ACC112 (cell line): ENCODE measurements around the gene SHKBP1.
"Not testable (repeated sequence)": the region's sequence is repeated elsewhere in the genome, so short reads cannot be mapped to it uniquely, and the experiment has no call there.

Experiments used
- H2AFZ ChIP-seq: fragments of 200-600 bp; sonication (generic); one replicate; pipeline ENCODE4 v1.6.0; 2017; ENCODE audit warnings: antibody characterized with exemption, low read length; ENCODE audit not compliant: unreplicated experiment
- H3K27ac ChIP-seq: fragments of 200-600 bp; sonication (generic); 2 replicates; pipeline ENCODE4 v1.5.1; 2014; ENCODE audit warnings: low read depth, mild to moderate bottlenecking, antibody characterized with exemption, low read length, moderate library complexity
- H3K27me3 ChIP-seq: fragments of 200-600 bp; sonication (generic); 2 replicates; pipeline ENCODE4 v1.6.1; 2014; ENCODE audit warnings: mild to moderate bottlenecking, antibody characterized with exemption, low read length, moderate library complexity, mixed read lengths; ENCODE audit not compliant: insufficient read depth
- H3K36me3 ChIP-seq: fragments of 200-600 bp; sonication (generic); 2 replicates; pipeline ENCODE4 v1.6.1; 2016; ENCODE audit warnings: mild to moderate bottlenecking, antibody characterized with exemption, low read length, moderate library complexity, mixed read lengths; ENCODE audit not compliant: insufficient read depth
- H3K4me1 ChIP-seq: fragments of 200-600 bp; sonication (generic); one replicate; pipeline ENCODE4 v1.6.1; 2016; ENCODE audit warnings: low read length, mixed read lengths; ENCODE audit not compliant: insufficient read depth, unreplicated experiment, control insufficient read depth
- H3K4me3 ChIP-seq: fragments of 200-600 bp; sonication (generic); 2 replicates; pipeline ENCODE4 v1.5.1; 2014; ENCODE audit warnings: mild to moderate bottlenecking, low read depth, low read length
- H3K79me2 ChIP-seq: fragments of 200-600 bp; sonication (generic); one replicate; pipeline ENCODE4 v1.6.0; 2016; ENCODE audit warnings: low read length; ENCODE audit not compliant: control insufficient read depth, unreplicated experiment, insufficient read depth

Gene SHKBP1

DNA sequence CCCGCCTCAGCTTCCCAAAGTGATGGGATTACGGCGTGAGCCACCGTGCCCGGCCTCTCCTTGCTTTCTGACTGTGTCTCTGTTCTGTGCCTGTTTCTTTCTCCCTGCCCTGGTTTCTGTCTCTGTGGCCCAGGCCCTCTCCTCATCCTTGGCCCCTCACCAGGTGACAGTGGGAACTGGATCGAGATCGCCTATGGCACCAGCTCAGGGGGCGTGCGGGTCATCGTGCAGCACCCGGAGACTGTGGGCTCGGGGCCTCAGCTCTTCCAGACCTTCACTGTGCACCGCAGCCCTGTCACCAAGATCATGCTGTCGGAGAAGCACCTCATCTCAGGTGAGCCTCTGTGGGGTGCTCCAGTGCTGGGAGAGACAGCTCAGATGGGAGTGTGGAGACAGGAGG, 9.9 kb downstream of the SHKBP1 start:
- no peaks in the 10 kb centered on the region for H3K36me3 ChIP-seq
- no peaks in the 10 kb centered on the region for H3K79me2 ChIP-seq
- no peak overlapping the region for H3K27ac ChIP-seq
- no peaks in the 10 kb centered on the region for H3K27me3 ChIP-seq
- H2AFZ ChIP-seq, result no peak overlapping the region
- H3K4me1 ChIP-seq, result peaks cover 7% of the 10 kb centered on the region
- no peak overlapping the region for H3K4me3 ChIP-seq

DNA sequence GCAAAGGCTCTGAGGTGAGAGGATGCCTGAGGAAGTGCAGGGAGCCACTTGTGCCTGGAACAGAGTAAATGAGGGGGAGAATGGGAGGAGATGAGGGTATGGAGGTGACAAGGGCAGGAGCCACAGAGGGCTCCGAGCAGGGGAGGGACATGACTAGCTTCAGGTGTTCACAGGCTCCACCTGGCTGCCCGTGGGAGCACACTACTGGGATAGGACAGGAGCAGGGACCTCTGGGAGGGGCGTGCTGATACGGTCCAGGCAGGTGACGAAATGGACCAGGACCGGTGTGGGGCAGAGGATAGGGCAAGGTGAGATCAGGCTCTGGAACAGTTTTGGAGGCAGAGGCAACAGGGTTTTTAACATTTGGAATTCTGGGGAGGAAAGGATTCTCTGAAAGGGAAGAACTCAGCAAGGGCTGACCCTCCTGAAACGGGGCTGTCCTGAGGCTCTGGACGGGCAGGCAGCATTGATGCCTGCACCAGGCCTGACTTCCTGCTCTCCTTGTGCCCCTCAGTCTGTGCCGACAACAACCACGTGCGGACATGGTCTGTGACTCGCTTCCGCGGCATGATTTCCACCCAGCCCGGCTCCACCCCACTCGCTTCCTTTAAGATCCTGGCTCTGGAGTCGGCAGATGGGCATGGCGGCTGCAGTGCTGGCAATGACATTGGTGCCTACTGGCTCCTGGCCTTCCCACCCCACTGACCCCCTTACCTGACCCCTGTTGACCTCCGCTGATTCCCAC, 11.6 kb downstream of the SHKBP1 start:
- no peak overlapping the region for H3K27ac ChIP-seq
- peaks cover 7% of the 10 kb centered on the region for H3K4me1 ChIP-seq
- H2AFZ ChIP-seq, result no peak overlapping the region
- H3K4me3 ChIP-seq, result no peak overlapping the region
- H3K79me2 ChIP-seq, result no peaks in the 10 kb centered on the region
- H3K27me3 ChIP-seq, result no peaks in the 10 kb centered on the region
- H3K36me3 ChIP-seq, result no peaks in the 10 kb centered on the region

DNA sequence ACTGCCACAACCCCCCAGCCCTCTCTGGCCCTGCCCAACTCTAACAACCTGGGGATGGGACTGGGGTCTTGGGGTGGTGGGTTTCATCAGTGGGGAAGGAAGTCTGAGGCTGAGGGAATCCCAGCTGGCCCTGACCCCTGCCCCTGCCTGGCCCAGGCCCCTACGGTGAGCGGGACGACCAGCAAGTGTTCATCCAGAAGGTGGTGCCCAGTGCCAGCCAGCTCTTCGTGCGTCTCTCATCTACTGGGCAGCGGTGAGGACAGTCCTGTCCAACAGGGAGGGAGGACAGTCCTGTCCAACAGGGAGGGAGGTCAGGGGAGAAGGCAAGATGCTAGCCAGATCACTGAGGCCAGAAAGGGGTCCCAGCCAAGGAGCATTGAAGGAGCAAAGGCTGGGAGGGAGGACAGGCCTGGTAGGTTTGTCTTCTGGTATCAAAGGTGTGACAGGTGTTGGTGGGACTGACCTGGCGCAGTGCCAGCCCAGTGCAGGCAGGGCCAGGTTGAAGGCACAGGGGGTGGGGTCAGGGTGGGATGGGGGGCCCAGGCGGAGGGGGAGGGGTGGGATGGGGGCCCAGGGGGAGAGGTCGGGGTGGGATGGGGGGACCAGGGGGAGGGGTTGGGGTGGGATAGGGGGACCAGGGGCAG, 12.4 kb downstream of the SHKBP1 start:
- Histone ChIP-seq H3K4me1 (peaks cover 7% of the 10 kb centered on the region), H3K79me2 (no peaks in the 10 kb centered on the region), H3K27ac (no peak overlapping the region), H3K4me3 (no peak overlapping the region), H3K27me3 (no peaks in the 10 kb centered on the region), H2AFZ (no peak overlapping the region), H3K36me3 (no peaks in the 10 kb centered on the region)

DNA sequence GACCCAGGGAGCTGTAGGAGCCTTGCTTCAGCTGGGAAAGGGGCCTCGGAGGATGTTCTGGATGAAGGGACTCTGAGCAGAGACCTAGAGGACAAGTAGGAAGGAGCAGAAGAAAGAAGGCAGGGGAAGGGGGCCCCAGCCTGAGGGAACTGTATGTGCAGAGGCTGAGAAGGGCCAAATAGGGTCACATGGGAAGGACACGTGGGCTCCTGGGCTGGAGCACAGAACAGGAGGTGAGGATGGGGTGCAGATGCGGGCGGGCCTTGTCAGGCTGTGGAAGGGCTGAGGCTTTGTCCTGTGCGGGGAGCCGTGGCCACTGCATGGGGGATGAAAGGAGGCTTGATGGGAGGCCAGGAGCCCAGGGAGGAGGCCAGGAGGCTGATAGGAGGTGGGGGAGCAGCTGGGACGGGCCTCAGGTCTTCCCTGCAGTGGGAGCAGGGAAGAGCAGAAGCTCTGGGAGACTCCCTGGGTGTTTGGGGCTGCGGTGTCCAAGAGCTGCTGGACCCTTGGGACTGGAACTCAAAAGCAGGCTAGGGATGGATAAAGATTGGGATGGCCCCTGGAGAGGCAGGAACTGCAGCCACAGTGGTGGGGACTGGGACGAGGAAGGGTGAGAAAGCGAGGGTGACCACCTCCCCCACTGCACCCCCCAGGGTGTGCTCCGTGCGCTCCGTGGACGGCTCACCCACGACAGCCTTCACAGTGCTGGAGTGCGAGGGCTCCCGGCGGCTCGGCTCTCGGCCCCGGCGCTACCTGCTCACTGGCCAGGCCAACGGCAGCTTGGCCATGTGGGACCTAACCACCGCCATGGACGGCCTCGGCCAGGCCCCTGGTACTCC, 13.1 kb downstream of the SHKBP1 start:
- Histone ChIP-seq H3K79me2 (no peaks in the 10 kb centered on the region), H2AFZ (no peak overlapping the region), H3K4me3 (no peak overlapping the region), H3K27ac (no peak overlapping the region), H3K36me3 (no peaks in the 10 kb centered on the region), H3K4me1 (peaks cover 14% of the 10 kb centered on the region), H3K27me3 (no peaks in the 10 kb centered on the region)

DNA sequence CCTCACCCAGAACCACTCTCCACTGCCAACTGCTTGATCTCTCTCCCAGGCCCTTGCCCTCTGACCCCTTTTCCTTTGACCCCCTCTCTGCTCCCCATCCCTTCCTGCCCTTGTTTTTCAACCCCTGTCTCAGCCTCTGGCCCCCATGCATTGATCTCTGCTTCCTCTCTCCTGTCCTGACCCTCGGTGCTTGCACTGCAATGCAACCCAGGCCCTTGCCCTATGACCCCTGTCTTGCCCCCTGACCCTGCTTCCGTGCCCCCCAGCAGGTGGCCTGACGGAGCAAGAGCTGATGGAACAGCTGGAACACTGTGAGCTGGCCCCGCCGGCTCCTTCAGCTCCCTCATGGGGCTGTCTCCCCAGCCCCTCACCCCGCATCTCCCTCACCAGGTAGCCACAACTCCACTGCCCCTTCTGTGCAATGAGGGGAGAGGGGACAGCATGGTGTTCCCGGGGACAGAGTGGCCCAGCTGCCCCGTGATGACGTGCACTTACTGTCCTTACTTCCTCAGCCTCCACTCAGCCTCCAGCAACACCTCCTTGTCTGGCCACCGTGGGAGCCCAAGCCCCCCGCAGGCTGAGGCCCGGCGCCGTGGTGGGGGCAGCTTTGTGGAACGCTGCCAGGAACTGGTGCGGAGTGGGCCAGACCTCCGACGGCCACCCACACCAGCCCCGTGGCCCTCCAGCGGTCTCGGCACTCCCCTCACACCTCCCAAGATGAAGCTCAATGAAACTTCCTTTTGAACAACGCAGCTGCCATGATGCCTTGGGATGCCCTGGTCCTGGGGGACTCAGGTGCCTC, 14.0 kb downstream of the SHKBP1 start:
- H3K27ac ChIP-seq, result no peak overlapping the region
- no peaks in the 10 kb centered on the region for H3K79me2 ChIP-seq
- no peaks in the 10 kb centered on the region for H3K27me3 ChIP-seq
- no peak overlapping the region for H3K4me3 ChIP-seq
- peaks cover 11% of the 10 kb centered on the region for H3K4me1 ChIP-seq
- no peaks in the 10 kb centered on the region for H3K36me3 ChIP-seq
- no peak overlapping the region for H2AFZ ChIP-seq

DNA sequence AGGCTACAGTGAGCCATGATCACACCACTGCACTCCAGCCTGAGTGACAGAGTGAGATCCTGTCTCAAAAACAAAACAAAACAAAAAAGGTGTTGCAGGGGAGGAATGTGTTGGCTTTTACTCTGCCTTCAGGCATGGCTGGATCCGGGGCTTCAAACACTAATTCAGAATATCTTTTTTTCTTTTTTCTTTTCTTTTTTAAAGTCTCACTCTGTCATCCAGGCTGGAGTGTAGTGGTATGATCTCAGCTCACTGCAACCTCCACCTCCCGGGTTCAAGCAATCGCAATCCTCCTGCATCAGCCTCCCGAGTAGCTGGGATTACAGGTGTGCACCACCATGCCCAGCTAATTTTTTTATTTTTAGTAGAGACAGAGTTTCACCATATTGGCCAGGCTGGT, 15.1 kb downstream of the SHKBP1 start:
- not testable (repeated sequence) for H3K4me1 ChIP-seq, H3K36me3 ChIP-seq, H3K27ac ChIP-seq

DNA sequence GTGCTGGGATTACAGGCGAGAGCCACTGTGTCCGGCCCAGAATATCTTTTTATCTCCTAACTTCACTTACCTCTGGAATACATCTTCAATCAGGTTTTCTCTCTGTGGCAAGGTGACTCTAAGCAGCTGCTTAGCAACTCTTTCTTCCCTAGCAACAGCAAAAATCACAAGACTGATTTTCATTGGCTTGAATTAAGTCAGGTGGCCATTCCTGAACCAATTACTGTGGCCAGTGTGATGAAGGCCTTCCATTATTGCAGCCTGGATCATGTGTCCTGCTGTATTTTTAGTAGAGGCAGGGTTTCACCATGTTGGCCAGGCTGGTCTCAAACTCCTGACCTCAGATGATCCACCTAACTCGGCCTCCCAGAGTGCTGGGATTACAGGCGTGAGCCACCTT, 15.5 kb downstream of the SHKBP1 start:
- Histone ChIP-seq H3K27me3 (no peaks in the 10 kb centered on the region), H3K4me3 (no peak overlapping the region), H2AFZ (no peak overlapping the region), H3K36me3 (no peaks in the 10 kb centered on the region), H3K4me1 (peaks cover 9% of the 10 kb centered on the region), H3K27ac (no peak overlapping the region), H3K79me2 (no peaks in the 10 kb centered on the region)

More for the DNA sequence above, 15.1 kb downstream of the SHKBP1 start:
- not testable (repeated sequence) for H3K4me3 ChIP-seq, H3K27me3 ChIP-seq, H2AFZ ChIP-seq, H3K79me2 ChIP-seq

DNA sequence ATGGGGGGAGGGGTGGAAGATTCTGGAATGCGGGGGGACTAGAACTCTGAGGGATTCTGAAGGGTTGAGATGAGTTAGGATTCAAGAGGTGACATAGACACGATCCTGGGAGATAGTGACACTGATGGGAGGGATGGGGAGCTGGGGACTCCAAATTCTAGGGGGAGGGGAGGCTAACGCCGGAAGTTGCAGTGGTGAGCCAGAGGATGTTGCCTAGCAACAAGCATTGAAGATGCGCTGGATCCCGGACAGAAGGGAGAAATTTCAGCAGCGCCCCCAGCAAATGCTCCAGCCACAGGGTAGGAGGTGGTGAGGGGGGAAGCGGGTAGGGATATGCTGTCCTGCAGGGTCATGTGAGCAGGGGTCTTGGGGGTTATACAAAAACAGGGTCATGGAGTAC, 17.6 kb downstream of the SHKBP1 start:
- no peaks in the 10 kb centered on the region for H3K79me2 ChIP-seq
- H2AFZ ChIP-seq, result no peak overlapping the region
- H3K27ac ChIP-seq, result no peak overlapping the region
- H3K27me3 ChIP-seq, result no peaks in the 10 kb centered on the region
- H3K36me3 ChIP-seq, result no peaks in the 10 kb centered on the region
- no peak overlapping the region for H3K4me3 ChIP-seq
- H3K4me1 ChIP-seq, result peaks cover 14% of the 10 kb centered on the region

DNA sequence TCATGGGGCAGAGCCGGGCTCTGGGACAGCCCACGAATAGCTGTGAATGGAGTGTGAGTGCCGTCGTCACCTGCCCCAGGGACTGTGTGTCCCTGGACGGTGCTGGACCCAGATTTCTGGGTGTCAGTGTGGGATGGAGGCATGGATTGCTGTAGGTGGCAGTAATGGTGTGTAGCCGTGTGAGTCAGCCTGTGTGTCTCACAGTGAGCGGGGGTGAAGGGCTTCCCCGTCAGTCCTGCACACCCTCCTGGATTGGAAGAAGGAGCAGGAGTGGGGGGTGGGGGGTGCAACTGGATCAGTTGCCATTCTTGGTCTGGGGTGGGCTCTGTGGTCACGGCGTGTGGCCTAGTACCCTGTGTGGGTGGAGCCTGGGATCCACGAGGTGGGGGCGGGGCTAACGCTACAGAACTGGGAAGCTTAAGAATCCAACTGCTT, 18.0 kb downstream of the SHKBP1 start:
- Histone ChIP-seq H3K27me3 (no peaks in the 10 kb centered on the region), H3K79me2 (no peaks in the 10 kb centered on the region), H3K36me3 (no peaks in the 10 kb centered on the region), H2AFZ (no peak overlapping the region), H3K4me1 (peaks cover 14% of the 10 kb centered on the region), H3K4me3 (peak overlapping the region; percentile 43), H3K27ac (no peak overlapping the region)

DNA sequence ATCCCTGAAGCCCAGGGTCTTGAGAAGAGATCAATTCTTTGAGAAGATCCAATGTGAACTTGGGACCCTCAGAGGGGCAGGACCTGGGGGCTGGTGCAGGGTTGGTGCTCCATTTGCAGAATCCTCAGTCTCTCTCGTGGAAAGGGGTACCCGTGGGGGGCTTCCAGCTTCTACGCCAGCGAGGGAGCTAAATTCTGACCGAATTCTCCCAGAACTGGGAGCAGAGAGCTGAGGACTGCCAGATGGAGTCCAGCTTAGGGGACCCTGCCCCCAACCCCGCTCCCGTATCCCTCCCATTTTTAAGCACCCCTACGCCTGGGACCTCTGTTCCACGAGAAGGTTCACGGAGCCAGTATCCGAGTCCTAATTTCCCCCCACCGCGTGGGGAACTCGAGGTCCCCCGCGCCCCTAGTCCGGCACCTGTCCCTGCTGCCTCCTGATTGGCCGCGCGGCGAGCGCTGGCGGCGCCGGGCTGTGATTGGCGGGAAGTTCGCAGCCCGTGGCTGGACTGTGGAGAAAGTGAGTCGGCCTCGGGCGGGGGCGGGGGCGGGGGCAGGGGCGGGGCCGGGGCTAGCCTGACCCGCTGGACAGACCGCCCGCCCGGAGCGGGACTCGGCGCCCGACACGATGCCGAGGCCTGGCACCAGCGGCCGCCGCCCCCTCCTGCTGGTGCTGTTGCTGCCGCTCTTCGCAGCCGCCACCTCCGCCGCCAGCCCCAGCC, 20.1 kb downstream of the SHKBP1 start:
- no peaks in the 10 kb centered on the region for H3K79me2 ChIP-seq
- no peak overlapping the region for H3K27ac ChIP-seq
- H3K36me3 ChIP-seq, result no peaks in the 10 kb centered on the region
- H2AFZ ChIP-seq, result no peak overlapping the region
- peaks cover 14% of the 10 kb centered on the region for H3K4me1 ChIP-seq
- peaks cover 5% of the 10 kb centered on the region; the same call in 1 of the 2 replicates for H3K27me3 ChIP-seq
- H3K4me3 ChIP-seq, result peak overlapping the region; percentile 79
